GM23248 (cell line): ENCODE measurements around the gene ETFA.

Experiments used
- EZH2 ChIP-seq: fragments of 200-600 bp; sonication (generic); IDR thresholded peaks from 2 replicates; pipeline ENCODE4 v1.6.1; 2018; ENCODE audit warnings: antibody characterized with exemption, mild to moderate bottlenecking; ENCODE audit not compliant: insufficient read depth, poor library complexity, severe bottlenecking
- EZH2phosphoT487 ChIP-seq: fragments of 200-600 bp; sonication (generic); IDR thresholded peaks from 2 replicates; pipeline ENCODE4 v1.6.1; 2018; ENCODE audit warnings: antibody characterized with exemption, moderate library complexity, mild to moderate bottlenecking, low read depth; ENCODE audit not compliant: insufficient read depth

- TF ChIP-seq EZH2 = no peak
- TF ChIP-seq EZH2phosphoT487 = no peak
Observed at GRCh38 chr15:76190070-76190564, 121.2 kb downstream of the ETFA start.
